HG03439 (cell line): Measurements from ENCODE around the gene GALNT18.

Source experiments
- ATAC-seq: cut with Tn5 transposase; IDR thresholded peaks from one replicate; pipeline ENCODE4 v1.9.1; 2021; ENCODE audit warnings: mild to moderate bottlenecking, moderate library complexity; ENCODE audit not compliant: unreplicated experiment

The GALNT18 gene

GRCh38 chr11:11391796-11392463, 229.9 kb downstream of the GALNT18 start:
- no peak for ATAC-seq

- ATAC-seq: no peak
Measured at GRCh38 chr11:11391169-11391568, 230.6 kb downstream of the GALNT18 start.

- no peak for ATAC-seq
Measured at GRCh38 chr11:11390068-11390771, 231.6 kb downstream of the GALNT18 start.

GRCh38 chr11:11389238-11389637, 232.6 kb downstream of the GALNT18 start:
- ATAC-seq: no peak

GRCh38 chr11:11387622-11388305, 234.0 kb downstream of the GALNT18 start:
- no peak for ATAC-seq

- ATAC-seq: no peak
Measured at GRCh38 chr11:11387207-11387606, 234.6 kb downstream of the GALNT18 start.

- ATAC-seq: no peak
Measured at GRCh38 chr11:11384829-11385228, 237.0 kb downstream of the GALNT18 start.

GRCh38 chr11:11383995-11384394, 237.8 kb downstream of the GALNT18 start:
- no peak for ATAC-seq

- no peak for ATAC-seq
Measured at GRCh38 chr11:11382858-11383532, 238.8 kb downstream of the GALNT18 start.

GRCh38 chr11:11381471-11382105, 240.2 kb downstream of the GALNT18 start:
- no peak for ATAC-seq

GRCh38 chr11:11380883-11381282, 240.9 kb downstream of the GALNT18 start:
- ATAC-seq: no peak

- no peak for ATAC-seq
Measured at GRCh38 chr11:11380340-11380739, 241.5 kb downstream of the GALNT18 start.

GRCh38 chr11:11379661-11380060, 242.1 kb downstream of the GALNT18 start:
- ATAC-seq: no peak

GRCh38 chr11:11378184-11378940, 243.4 kb downstream of the GALNT18 start:
- ATAC-seq: no peak

- no peak for ATAC-seq
Measured at GRCh38 chr11:11374358-11375148, 247.3 kb downstream of the GALNT18 start.

- ATAC-seq: no peak
Measured at GRCh38 chr11:11373934-11374333, 247.9 kb downstream of the GALNT18 start.

GRCh38 chr11:11372461-11372860, 249.3 kb downstream of the GALNT18 start:
- no peak for ATAC-seq

- ATAC-seq: no peak
Measured at GRCh38 chr11:11370962-11371303, 250.9 kb downstream of the GALNT18 start.

GRCh38 chr11:11370255-11370961, 251.4 kb downstream of the GALNT18 start:
- ATAC-seq: no peak
